Tibial nerve (tissue), 4 donors: Measurements from ENCODE around the gene LSM8. TPM values are rescaled to one million over a fixed set of nuclear protein-coding genes. Genes with fewer than 3 reads are reported as not detected.

Source experiments
- DNase-seq, 2 donors: peaks; one replicate each; pipeline ENCODE4 v3.0.0-alpha.2; 2019; ENCODE audit warnings: low spot score in 2 of 2
- H3K27ac ChIP-seq, 4 donors: fragments of 200-600 bp; sonication (generic) in 3 of 4; one replicate each; pipeline ENCODE4 v1.5.1; 2017 to 2019; ENCODE audit warnings: mild to moderate bottlenecking in 1 of 4
- H3K27me3 ChIP-seq, 2 donors: fragments of 200-600 bp; sonication (generic) in 1 of 2; one replicate each; pipeline versions ENCODE4 v1.5.1 to v1.6.0; 2017 to 2019
- H3K36me3 ChIP-seq, 3 donors: fragments of 200-600 bp; sonication (generic); one replicate each; pipeline ENCODE4 v1.5.1; 2018 to 2019
- H3K4me1 ChIP-seq, 4 donors: fragments of 200-600 bp; sonication (generic) in 3 of 4; one replicate each; pipeline ENCODE4 v1.5.1; 2017 to 2019
- H3K4me3 ChIP-seq, 4 donors: fragments of 200-600 bp; sonication (generic) in 3 of 4; one replicate each; pipeline ENCODE4 v1.5.1; 2017 to 2019; ENCODE audit warnings: mild to moderate bottlenecking in 1 of 4, moderate library complexity in 1 of 4
- H3K9me3 ChIP-seq, 4 donors: fragments of 200-600 bp; sonication (generic) in 3 of 4; one replicate each; pipeline ENCODE4 v1.5.1; 2017 to 2019
- EP300 ChIP-seq, 2 donors: sonication (generic); formaldehyde crosslinking; IDR thresholded peaks; one replicate each; pipeline ENCODE4 v1.6.1; 2017; ENCODE audit warnings: antibody characterized with exemption in 2 of 2, mild to moderate bottlenecking in 1 of 2
- POLR2A ChIP-seq, 2 donors: fragments of 450-650 bp; IDR thresholded peaks; one replicate each; pipeline ENCODE4 v1.6.1; 2017; ENCODE audit warnings: antibody characterized with exemption in 2 of 2, mild to moderate bottlenecking in 2 of 2, moderate library complexity in 2 of 2
- WGBS, 2 donors: methylation state at CpG; one replicate each; pipeline ENCODE4 v1.1.5; 2018; 5-methylcytosine and 5-hydroxymethylcytosine counted together
- total RNA-seq, 4 donors: library from RNA; depleted of rRNA; stranded (reverse); fragments of >200 nt; gene quantifications; one replicate each; pipeline ENCODE4 v1.1.0, GENCODE V29; 2016
- TF ChIP-seq, protein P1 (sequence below), 5 experiments: fragments of 200-600 bp in 3 of 5; fragments of 450-650 bp in 2 of 5; sonication (generic) in 3 of 5; IDR thresholded peaks; one replicate each; pipeline ENCODE4 v1.5.1; 2016 to 2019; ENCODE audit warnings: antibody characterized with exemption in 5 of 5, mild to moderate bottlenecking in 3 of 5, moderate library complexity in 2 of 5

Gene LSM8
- total RNA-seq, 4 donors from 2014 or later = 18.6 to 32.9 (median 27.8) TPM

DNA sequence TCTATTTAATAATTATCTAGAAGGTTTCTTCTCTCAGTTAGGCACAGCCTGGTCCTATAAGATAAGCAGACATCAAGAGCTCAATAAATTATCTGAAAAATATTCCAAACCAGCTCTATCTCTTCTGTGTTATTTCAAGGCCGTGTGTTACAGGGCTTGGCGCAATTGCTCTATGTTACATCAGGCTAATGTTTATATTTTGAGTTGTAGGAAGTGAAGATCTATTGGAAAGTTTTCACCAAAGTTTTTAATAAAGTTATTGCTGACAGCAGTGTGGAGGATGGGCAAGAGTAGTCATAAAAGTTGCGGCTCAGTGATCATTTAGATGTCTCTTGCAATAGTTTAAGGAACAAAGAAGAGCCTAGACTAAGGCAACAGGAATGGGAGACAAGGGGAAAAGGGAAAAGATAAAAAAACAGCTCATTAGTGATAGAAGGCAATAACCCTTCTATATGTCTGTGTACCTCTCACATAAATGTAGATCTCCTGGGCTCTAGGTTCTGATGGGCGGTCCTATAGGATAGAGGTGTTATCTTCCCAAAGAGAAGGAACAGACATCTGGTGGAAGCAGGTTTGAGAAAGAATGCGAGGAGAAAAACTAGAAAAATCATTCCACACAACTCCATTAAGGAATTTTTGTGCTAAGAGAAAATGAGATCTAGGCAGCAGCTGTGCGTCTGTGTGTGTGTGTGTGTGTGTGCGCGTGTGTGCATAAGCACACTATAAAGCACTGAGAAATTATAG lies 34.6 kb downstream of the LSM8 start:
- H3K4me1 ChIP-seq = peaks cover 0 to 12% (median 0%) of the 10 kb centered on the region in 4 donors
- no peaks in the 10 kb centered on the region for H3K9me3 ChIP-seq
- no peak overlapping the region for H3K27ac ChIP-seq
- H3K27me3 ChIP-seq = no peaks in the 10 kb centered on the region
- TF ChIP-seq POLR2A (IDR thresholded peaks at IDR 0.05) (no peak), EP300 (IDR thresholded peaks at IDR 0.05) (no peak)
- TF ChIP-seq, protein P1, sequence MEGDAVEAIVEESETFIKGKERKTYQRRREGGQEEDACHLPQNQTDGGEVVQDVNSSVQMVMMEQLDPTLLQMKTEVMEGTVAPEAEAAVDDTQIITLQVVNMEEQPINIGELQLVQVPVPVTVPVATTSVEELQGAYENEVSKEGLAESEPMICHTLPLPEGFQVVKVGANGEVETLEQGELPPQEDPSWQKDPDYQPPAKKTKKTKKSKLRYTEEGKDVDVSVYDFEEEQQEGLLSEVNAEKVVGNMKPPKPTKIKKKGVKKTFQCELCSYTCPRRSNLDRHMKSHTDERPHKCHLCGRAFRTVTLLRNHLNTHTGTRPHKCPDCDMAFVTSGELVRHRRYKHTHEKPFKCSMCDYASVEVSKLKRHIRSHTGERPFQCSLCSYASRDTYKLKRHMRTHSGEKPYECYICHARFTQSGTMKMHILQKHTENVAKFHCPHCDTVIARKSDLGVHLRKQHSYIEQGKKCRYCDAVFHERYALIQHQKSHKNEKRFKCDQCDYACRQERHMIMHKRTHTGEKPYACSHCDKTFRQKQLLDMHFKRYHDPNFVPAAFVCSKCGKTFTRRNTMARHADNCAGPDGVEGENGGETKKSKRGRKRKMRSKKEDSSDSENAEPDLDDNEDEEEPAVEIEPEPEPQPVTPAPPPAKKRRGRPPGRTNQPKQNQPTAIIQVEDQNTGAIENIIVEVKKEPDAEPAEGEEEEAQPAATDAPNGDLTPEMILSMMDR (IDR thresholded peaks at IDR 0.05) = no peak
- H3K4me3 ChIP-seq = no peak overlapping the region
- WGBS, 2 donors = 73 to 76% methylated on average over 8 of the region's 8 CpGs
- DNase-seq = no peak
- no peaks in the 10 kb centered on the region for H3K36me3 ChIP-seq

DNA sequence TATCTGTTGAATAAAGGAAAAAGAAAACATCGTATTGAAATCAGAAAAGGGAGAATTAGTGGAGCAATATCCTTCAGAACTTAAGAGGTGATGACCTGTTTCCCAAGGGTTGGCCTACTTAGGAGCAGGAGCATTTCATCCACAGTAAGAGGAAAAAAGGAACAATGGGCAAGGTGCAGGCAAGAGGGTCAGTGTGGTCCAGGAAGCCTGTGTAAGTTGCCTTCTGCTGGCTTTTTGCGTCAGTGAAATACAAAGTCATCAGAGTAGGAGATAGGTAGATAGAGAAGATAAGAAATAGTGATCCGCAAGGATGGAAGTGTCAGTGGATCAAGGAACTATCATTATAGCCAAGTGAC lies 35.2 kb downstream of the LSM8 start:
- no peaks in the 10 kb centered on the region for H3K9me3 ChIP-seq

DNA sequence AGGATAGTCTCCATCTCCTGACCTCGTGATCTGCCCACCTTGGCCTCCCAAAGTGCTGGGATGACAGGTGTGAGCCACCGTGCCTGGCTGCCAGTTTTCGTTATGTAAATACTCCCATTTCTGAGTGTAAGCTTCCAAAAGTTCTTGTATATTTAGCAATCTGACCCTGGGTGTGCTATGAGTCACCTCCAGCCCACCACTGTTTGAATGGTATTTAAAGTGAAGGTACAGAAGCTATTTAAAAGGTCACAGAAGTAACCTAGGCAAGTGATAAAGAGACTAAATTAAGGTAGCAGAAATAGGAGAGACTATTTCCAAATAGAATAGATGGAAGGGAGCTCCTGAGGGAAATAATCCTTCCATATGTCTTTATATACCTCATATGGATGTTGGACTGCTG lies 36.6 kb downstream of the LSM8 start:
- no peak overlapping the region for H3K4me3 ChIP-seq
- H3K4me1 ChIP-seq = no peaks in the 10 kb centered on the region
- no peak for TF ChIP-seq POLR2A (IDR thresholded peaks at IDR 0.05)
- no peaks in the 10 kb centered on the region for H3K36me3 ChIP-seq
- DNase-seq = no peak
- no peaks in the 10 kb centered on the region for H3K27me3 ChIP-seq
- WGBS, 2 donors = 59 to 62% methylated on average over 3 of the region's 3 CpGs
- H3K9me3 ChIP-seq = no peaks in the 10 kb centered on the region
- no peak overlapping the region for H3K27ac ChIP-seq

More for the DNA sequence above, 35.2 kb downstream of the LSM8 start:
- TF ChIP-seq EP300 (IDR thresholded peaks at IDR 0.05) (no peak), POLR2A (IDR thresholded peaks at IDR 0.05) (no peak)
- TF ChIP-seq, protein P1 (IDR thresholded peaks at IDR 0.05) = no peak
- Histone ChIP-seq H3K4me1 (peaks cover 0 to 7% (median 0%) of the 10 kb centered on the region in 4 donors), H3K27me3 (no peaks in the 10 kb centered on the region), H3K4me3 (no peak overlapping the region), H3K27ac (no peak overlapping the region), H3K36me3 (no peaks in the 10 kb centered on the region)
- no peak for DNase-seq
- WGBS, 2 donors = 92 to 96% methylated on average over 3 of the region's 3 CpGs

DNA sequence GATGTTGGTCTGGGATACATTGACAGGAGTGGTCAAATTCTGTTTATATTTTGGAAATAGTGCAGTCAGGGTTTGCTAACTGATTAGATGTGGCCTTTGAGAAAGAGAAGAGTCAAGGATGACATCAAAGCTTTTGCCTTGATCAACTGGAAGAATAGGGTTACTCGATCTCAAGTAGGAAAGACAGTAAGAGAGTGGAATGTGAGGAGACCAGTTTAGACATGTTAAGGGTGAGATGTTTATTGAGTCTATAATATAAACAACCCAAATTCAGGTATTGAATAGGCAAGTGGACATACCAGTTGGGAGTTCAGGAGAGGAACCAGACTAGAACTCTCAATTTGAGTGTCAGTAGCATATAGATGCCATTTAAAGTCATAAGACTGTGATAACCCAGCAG lies 38.6 kb downstream of the LSM8 start:
- TF ChIP-seq POLR2A (IDR thresholded peaks at IDR 0.05) (no peak), EP300 (IDR thresholded peaks at IDR 0.05) (no peak)
- TF ChIP-seq, protein P1 (IDR thresholded peaks at IDR 0.05) = no peak
- H3K4me3 ChIP-seq = no peak overlapping the region
- no peak overlapping the region for H3K27ac ChIP-seq
- H3K36me3 ChIP-seq = no peaks in the 10 kb centered on the region
- 93 to 94% methylated on average over 1 of the region's 1 CpG for WGBS, 2 donors
- no peaks in the 10 kb centered on the region for H3K27me3 ChIP-seq
- no peaks in the 10 kb centered on the region for H3K4me1 ChIP-seq
- DNase-seq = no peak
- no peaks in the 10 kb centered on the region for H3K9me3 ChIP-seq

DNA sequence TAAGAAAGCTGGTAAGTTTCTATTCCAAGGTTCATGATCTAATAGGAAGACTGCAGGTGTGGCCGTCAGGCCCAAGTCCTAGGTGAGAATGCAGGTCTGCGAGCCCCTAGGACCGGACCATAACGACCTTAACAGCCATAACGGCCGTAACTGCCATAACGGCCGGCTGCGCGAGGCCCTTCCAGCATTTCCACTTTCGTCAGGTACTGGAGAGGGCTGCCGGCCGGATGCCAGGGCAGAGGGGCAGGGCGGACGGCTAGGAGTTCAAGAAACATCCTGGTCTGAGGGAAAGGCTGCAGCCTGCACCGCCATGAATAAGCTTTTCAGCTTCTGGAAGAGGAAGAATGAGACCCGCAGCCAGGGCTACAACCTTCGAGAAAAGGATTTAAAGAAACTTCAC lies 40.6 kb downstream of the LSM8 start, which contains the start of gene ANKRD7:
Gene ANKRD7 (plus strand): TSS at position 184 of the 400 bp plus-strand sequence. CDS start 127 bp downstream, at position 311.
- no peak within 1 kb of the TSS for H3K27ac ChIP-seq
- TF ChIP-seq POLR2A (IDR thresholded peaks at IDR 0.05) (no peak), EP300 (IDR thresholded peaks at IDR 0.05) (no peak)
- TF ChIP-seq, protein P1 (IDR thresholded peaks at IDR 0.05) = no peak
- no peak within 1 kb of the TSS for H3K4me3 ChIP-seq
- no peaks in the 10 kb centered on the region for H3K4me1 ChIP-seq
- no peaks in the 10 kb centered on the region for H3K9me3 ChIP-seq
- no peak for DNase-seq
- WGBS, 2 donors = 87 to 91% methylated on average over 18 of the region's 18 CpGs
- H3K27me3 ChIP-seq = no peaks in the 10 kb centered on the region
- H3K36me3 ChIP-seq = no peaks in the 10 kb centered on the region
